Measurements from ENCODE around the gene C2orf74. TPM values are rescaled to one million over a fixed set of nuclear protein-coding genes. Genes with fewer than 3 reads are reported as not detected.

Gene C2orf74
- total RNA-seq, 1 experiment from 2014 or later = 8.0 TPM

- Mint-ChIP-seq H3K36me3 (ENCODE audit: insufficient read depth in 1 of 3, low read depth in 3 of 3) (peaks cover 50 to 76% (median 72%) of the 10 kb centered on the region in 3 experiments; a peak in 6 of 7 replicates), H3K9me3 (no peaks in the 10 kb centered on the region), H3K4me3 (no peak overlapping the region), H3K27me3 (ENCODE audit: low read depth) (no peaks in the 10 kb centered on the region), H3K4me1 (peaks cover 38 to 39% of the 10 kb centered on the region in 2 experiments), H3K27ac (peak overlapping the region in 1 of 3 experiments; percentile 17; a peak in 1 of 7 replicates)
- Histone ChIP-seq H2BK20ac (ENCODE audit: low read depth, low read length, poor library complexity, severe bottlenecking) (no peak overlapping the region), H4K5ac (ENCODE audit: insufficient read length, low read depth, low read length) (no peak overlapping the region), H3K9ac (ENCODE audit: extremely low read depth, insufficient read length, low read length) (no peak overlapping the region), H4K8ac (replicated peaks; ENCODE audit: insufficient read length, low read depth, low read length) (no peak overlapping the region), H2BK5ac (ENCODE audit: insufficient read length, low read length) (no peak overlapping the region), H3K23ac (ENCODE audit: insufficient read length, low read depth, low read length) (no peak overlapping the region), H3K27ac (ENCODE audit: insufficient read length, low read depth, low read length) (no peak overlapping the region), H3K9me3 (ENCODE audit: control insufficient read depth, low read depth, low read length) (no peaks in the 10 kb centered on the region), H4K20me1 (ENCODE audit: control insufficient read depth, insufficient read depth, insufficient read length) (no peaks in the 10 kb centered on the region), H2AFZ (ENCODE audit: low read length) (no peak overlapping the region), H2BK15ac (ENCODE audit: low read depth, low read length) (no peak overlapping the region), H3K79me1 (ENCODE audit: insufficient read depth, low read depth, low read length, poor library complexity, severe bottlenecking) (no peaks in the 10 kb centered on the region), H2AK5ac (ENCODE audit: insufficient read length, low read length) (no peak overlapping the region), H3K18ac (ENCODE audit: insufficient read length, low read depth, low read length) (no peak overlapping the region), H3T11ph (ENCODE audit: low read length) (no peak overlapping the region), H3K23me2 (ENCODE audit: insufficient read length, low read depth, low read length, poor library complexity, severe bottlenecking) (peaks cover 8% of the 10 kb centered on the region), H3K14ac (ENCODE audit: insufficient read depth, low read length) (no peak overlapping the region), H3K4ac (ENCODE audit: low read depth, low read length) (no peak overlapping the region), H3K79me2 (ENCODE audit: insufficient read depth, low read length) (no peaks in the 10 kb centered on the region), H3K56ac (ENCODE audit: insufficient read length, low read depth, low read length) (no peak overlapping the region), H2BK12ac (ENCODE audit: insufficient read length, low read depth, low read length) (no peak overlapping the region), H3K27me3 (ENCODE audit: insufficient read depth, low read length) (no peaks in the 10 kb centered on the region), H4K91ac (ENCODE audit: insufficient read length, low read depth, low read length) (no peak overlapping the region), H3K4me2 (ENCODE audit: insufficient read depth, insufficient read length, low read length) (no peak overlapping the region), H3K4me1 (ENCODE audit: insufficient read depth, low read length) (peaks cover 8% of the 10 kb centered on the region; the same call in 1 of the 2 replicates), H2BK120ac (ENCODE audit: low read depth, low read length, poor library complexity, severe bottlenecking) (no peak overlapping the region)
- no CpG with 5 or more reads among the region's 6 CpGs for WGBS (ENCODE audit: extremely low coverage, insufficient read length, low lambda C conversion rate)
- no peak for TF ChIP-seq CTCF (conservative IDR thresholded peaks at IDR 0.05)
- no peak for DNase-seq
Measured at GRCh38 chr2:61182059-61182383, 20.0 kb downstream of the C2orf74 start.

All from H9 (cell line).